ENCODE results near the gene MBOAT2.
"Not testable (repeated sequence)": the region's sequence is repeated elsewhere in the genome, so short reads cannot be mapped to it uniquely, and the experiment has no call there.

DNA sequence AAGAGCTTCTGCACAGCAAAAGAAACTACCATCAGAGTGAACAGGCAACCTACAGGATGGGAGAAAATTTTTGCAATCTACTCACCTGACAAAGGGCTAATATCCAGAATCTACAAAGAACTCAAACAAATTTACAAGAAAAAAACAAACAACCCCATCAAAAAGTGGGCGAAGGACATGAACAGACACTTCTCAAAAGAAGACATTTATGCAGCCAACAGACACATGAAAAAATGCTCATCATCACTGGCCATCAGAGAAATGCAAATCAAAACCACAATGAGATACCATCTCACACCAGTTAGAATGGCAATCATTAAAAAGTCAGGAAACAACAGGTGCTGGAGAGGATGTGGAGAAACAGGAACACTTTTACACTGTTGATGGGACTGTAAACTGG, 30.9 kb downstream of the MBOAT2 start:
- not testable (repeated sequence) for TF ChIP-seq CTCF (conservative IDR thresholded peaks at IDR 0.05; ENCODE audit: low read depth, low read length); EZH2 (IDR thresholded peaks at IDR 0.05; ENCODE audit: borderline replicate concordance, low read depth, low read length, poor library complexity, severe bottlenecking)
